Liver (tissue), 3 donors: ENCODE results near the gene CMIP.

Experiments
- CTCF ChIP-seq: fragments of 150-350 bp; IDR thresholded peaks from 2 replicates; pipeline ENCODE4 v1.5.1; 2017; ENCODE audit warnings: improper control_type of control experiment, low read depth, low read length; ENCODE audit not compliant: missing input control
- GABPA ChIP-seq, 2 donors: IDR thresholded peaks in 1 of 2; conservative IDR thresholded peaks in 1 of 2; 2 replicates each; pipeline ENCODE4 v1.6.1; 2016; ENCODE audit warnings: antibody characterized with exemption in 2 of 2, mild to moderate bottlenecking in 1 of 2, moderate library complexity in 1 of 2
- HNF4A ChIP-seq, 2 donors: conservative IDR thresholded peaks; 2 replicates each; pipeline ENCODE4 v1.6.1; 2016; ENCODE audit warnings: antibody characterized with exemption in 2 of 2, mild to moderate bottlenecking in 2 of 2
- JUND ChIP-seq, 2 donors: IDR thresholded peaks; 2 replicates each; pipeline ENCODE4 v1.6.1; 2016; ENCODE audit warnings: antibody characterized with exemption in 2 of 2
- MAX ChIP-seq: IDR thresholded peaks from 2 replicates; pipeline ENCODE4 v1.6.1; 2016; ENCODE audit warnings: antibody characterized with exemption
- NR2F2 ChIP-seq: IDR thresholded peaks from 2 replicates; pipeline ENCODE4 v1.6.1; 2016; ENCODE audit warnings: antibody characterized with exemption
- RAD21 ChIP-seq, 2 donors: IDR thresholded peaks; 2 replicates each; pipeline ENCODE4 v1.6.1; 2016; ENCODE audit warnings: antibody characterized with exemption in 2 of 2, mild to moderate bottlenecking in 2 of 2
- REST ChIP-seq: IDR thresholded peaks from 2 replicates; pipeline ENCODE4 v1.6.1; 2016; ENCODE audit warnings: antibody characterized with exemption, mild to moderate bottlenecking
- RXRA ChIP-seq, 2 donors: IDR thresholded peaks; 2 replicates each; pipeline ENCODE4 v1.6.1; 2017 to 2018; ENCODE audit warnings: antibody characterized with exemption in 2 of 2, mild to moderate bottlenecking in 1 of 2
- SP1 ChIP-seq: IDR thresholded peaks from 2 replicates; pipeline ENCODE4 v1.6.1; 2018; ENCODE audit warnings: antibody characterized with exemption, mild to moderate bottlenecking
- TAF1 ChIP-seq: conservative IDR thresholded peaks from 2 replicates; pipeline ENCODE4 v1.6.1; 2016; ENCODE audit warnings: antibody characterized with exemption, mild to moderate bottlenecking
- YY1 ChIP-seq: IDR thresholded peaks from 2 replicates; pipeline ENCODE4 v1.6.1; 2016; ENCODE audit warnings: antibody characterized with exemption, mild to moderate bottlenecking
- TF ChIP-seq, protein P1 (sequence below): IDR thresholded peaks from 2 replicates; pipeline ENCODE4 v1.6.1; 2016; ENCODE audit warnings: antibody characterized with exemption
- TF ChIP-seq, protein P2 (sequence below): IDR thresholded peaks from 2 replicates; pipeline ENCODE4 v1.6.1; 2016; ENCODE audit warnings: antibody characterized with exemption
- donor health status: healthy.
- donor health status: healthy.

DNA sequence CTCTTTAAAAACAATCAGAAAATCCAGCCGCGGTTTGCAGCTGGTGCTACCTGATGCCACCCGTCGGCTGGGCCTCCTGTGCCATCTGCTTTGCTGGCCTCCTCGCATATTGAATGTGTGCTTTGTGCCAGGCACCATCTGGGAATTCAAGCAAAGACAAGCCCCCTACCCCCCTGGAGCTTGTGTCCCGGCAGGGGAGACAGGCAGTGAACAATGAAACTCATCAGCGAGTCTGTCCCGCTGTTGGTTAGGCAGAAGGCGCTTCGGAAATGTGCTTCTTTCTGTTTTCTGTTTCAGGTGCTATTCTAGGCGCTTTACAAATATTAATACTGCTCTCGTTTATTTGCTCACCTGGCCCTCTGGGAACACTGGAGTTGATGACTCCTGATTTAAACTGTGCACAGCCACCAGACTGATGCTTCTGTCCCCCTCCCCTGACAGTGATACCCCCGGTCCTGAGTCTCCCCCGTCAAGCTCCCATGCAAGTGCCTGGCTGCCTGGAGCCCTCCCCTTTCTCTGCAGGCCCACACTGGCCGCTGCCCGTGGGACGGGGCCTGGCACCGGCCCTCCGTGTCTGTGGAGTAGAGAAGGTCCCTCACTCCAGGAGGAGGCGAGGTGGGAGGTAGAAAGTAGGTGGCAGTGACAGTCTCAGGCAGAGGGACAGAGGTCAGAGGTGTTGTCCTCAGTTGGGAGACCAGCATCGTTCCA is 208.3 kb downstream of the CMIP start:
- TF ChIP-seq CTCF (no peak), NR2F2 (no peak), REST (no peak), GABPA (IDR thresholded peaks at IDR 0.05 in 1 of 2, conservative IDR thresholded peaks at IDR 0.05 in 1 of 2) (no peak), YY1 (no peak), JUND (IDR thresholded peaks at IDR 0.05) (no peak), RXRA (IDR thresholded peaks at IDR 0.05) (no peak), RAD21 (IDR thresholded peaks at IDR 0.05) (no peak), HNF4A (conservative IDR thresholded peaks at IDR 0.05) (no peak), MAX (no peak), TAF1 (no peak), SP1 (no peak)
- TF ChIP-seq, protein P1, sequence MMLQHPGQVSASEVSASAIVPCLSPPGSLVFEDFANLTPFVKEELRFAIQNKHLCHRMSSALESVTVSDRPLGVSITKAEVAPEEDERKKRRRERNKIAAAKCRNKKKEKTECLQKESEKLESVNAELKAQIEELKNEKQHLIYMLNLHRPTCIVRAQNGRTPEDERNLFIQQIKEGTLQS, result no peak
- TF ChIP-seq, protein P2, sequence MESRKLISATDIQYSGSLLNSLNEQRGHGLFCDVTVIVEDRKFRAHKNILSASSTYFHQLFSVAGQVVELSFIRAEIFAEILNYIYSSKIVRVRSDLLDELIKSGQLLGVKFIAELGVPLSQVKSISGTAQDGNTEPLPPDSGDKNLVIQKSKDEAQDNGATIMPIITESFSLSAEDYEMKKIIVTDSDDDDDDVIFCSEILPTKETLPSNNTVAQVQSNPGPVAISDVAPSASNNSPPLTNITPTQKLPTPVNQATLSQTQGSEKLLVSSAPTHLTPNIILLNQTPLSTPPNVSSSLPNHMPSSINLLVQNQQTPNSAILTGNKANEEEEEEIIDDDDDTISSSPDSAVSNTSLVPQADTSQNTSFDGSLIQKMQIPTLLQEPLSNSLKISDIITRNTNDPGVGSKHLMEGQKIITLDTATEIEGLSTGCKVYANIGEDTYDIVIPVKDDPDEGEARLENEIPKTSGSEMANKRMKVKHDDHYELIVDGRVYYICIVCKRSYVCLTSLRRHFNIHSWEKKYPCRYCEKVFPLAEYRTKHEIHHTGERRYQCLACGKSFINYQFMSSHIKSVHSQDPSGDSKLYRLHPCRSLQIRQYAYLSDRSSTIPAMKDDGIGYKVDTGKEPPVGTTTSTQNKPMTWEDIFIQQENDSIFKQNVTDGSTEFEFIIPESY, result no peak
